SJSA1 (cell line): Measurements from ENCODE around the gene BCKDHA. TPM values are rescaled to one million over a fixed set of nuclear protein-coding genes. Genes with fewer than 3 reads are reported as not detected.
"Not testable (repeated sequence)": the region's sequence is repeated elsewhere in the genome, so short reads cannot be mapped to it uniquely, and the experiment has no call there.

Experiments used
- DNase-seq, 2 experiments: peaks; one replicate each; pipeline ENCODE4 v3.0.0-alpha.2; 2015 to 2020; ENCODE audit warnings: low spot score in 2 of 2, low read depth in 1 of 2
- H3K27ac ChIP-seq: fragments of 250-450 bp; sonication (Bioruptor Pico); 2 replicates; pipeline ENCODE4 v1.5.1; 2020; ENCODE audit warnings: mild to moderate bottlenecking, moderate library complexity
- H3K27me3 ChIP-seq: fragments of 250-450 bp; sonication (Bioruptor Pico); replicated peaks from 2 replicates; pipeline ENCODE4 v1.5.1; 2020; ENCODE audit warnings: mild to moderate bottlenecking, moderate library complexity
- H3K36me3 ChIP-seq: fragments of 250-450 bp; sonication (Bioruptor Pico); 2 replicates; pipeline ENCODE4 v1.5.1; 2020; ENCODE audit warnings: mild to moderate bottlenecking
- H3K4me1 ChIP-seq: fragments of 250-450 bp; sonication (Bioruptor Pico); replicated peaks from 2 replicates; pipeline ENCODE4 v1.6.1; 2021; ENCODE audit warnings: mild to moderate bottlenecking
- H3K4me3 ChIP-seq: fragments of 250-450 bp; sonication (Bioruptor Pico); 2 replicates; pipeline ENCODE4 v1.5.1; 2020; ENCODE audit warnings: mild to moderate bottlenecking
- H3K9me3 ChIP-seq: fragments of 250-450 bp; sonication (Bioruptor Pico); replicated peaks from 2 replicates; pipeline ENCODE4 v1.5.1; 2020; ENCODE audit warnings: mild to moderate bottlenecking
- total RNA-seq: library from RNA; depleted of rRNA; stranded (reverse); fragments of >200 nt; shearing (Covaris generic); gene quantifications from 2 replicates; pipeline ENCODE4 v1.2.3, GENCODE V29; 2014

The BCKDHA gene
- total RNA-seq, 1 experiment from 2014 or later, result 25.5 TPM

- no peak for DNase-seq
- H3K4me3 ChIP-seq, result no peak overlapping the region
Observed at GRCh38 chr19:41431426-41432386, 34.1 kb downstream of the BCKDHA start.

GRCh38 chr19:41433171-41433570, 35.6 kb downstream of the BCKDHA start:
- no peak overlapping the region for H3K4me3 ChIP-seq
- H3K27me3 ChIP-seq, result no peaks in the 10 kb centered on the region
- H3K4me1 ChIP-seq, result no peaks in the 10 kb centered on the region
- H3K9me3 ChIP-seq, result no peaks in the 10 kb centered on the region
- H3K27ac ChIP-seq, result no peak overlapping the region
- H3K36me3 ChIP-seq, result peaks cover 55% of the 10 kb centered on the region
- no peak for DNase-seq

More at GRCh38 chr19:41431426-41432386, 34.1 kb downstream of the BCKDHA start:
- no peaks in the 10 kb centered on the region for H3K27me3 ChIP-seq
- H3K27ac ChIP-seq, result no peak overlapping the region
- H3K4me1 ChIP-seq, result no peaks in the 10 kb centered on the region
- peaks cover 48% of the 10 kb centered on the region for H3K36me3 ChIP-seq
- H3K9me3 ChIP-seq, result no peaks in the 10 kb centered on the region

- no peak for DNase-seq
- no peaks in the 10 kb centered on the region for H3K9me3 ChIP-seq
- no peaks in the 10 kb centered on the region for H3K27me3 ChIP-seq
- H3K36me3 ChIP-seq, result peaks cover 53% of the 10 kb centered on the region
- no peak overlapping the region for H3K4me3 ChIP-seq
- H3K27ac ChIP-seq, result no peak overlapping the region
- no peaks in the 10 kb centered on the region for H3K4me1 ChIP-seq
Observed at GRCh38 chr19:41434450-41434849, 36.8 kb downstream of the BCKDHA start.

- not testable (repeated sequence) for H3K27me3 ChIP-seq, H3K4me1 ChIP-seq, H3K4me3 ChIP-seq, H3K9me3 ChIP-seq, DNase-seq, H3K27ac ChIP-seq
- peaks cover 50% of the 10 kb centered on the region for H3K36me3 ChIP-seq
Observed at GRCh38 chr19:41435376-41435775, 37.8 kb downstream of the BCKDHA start.

GRCh38 chr19:41435936-41436673, 38.5 kb downstream of the BCKDHA start:
- Histone ChIP-seq H3K27me3 (no peaks in the 10 kb centered on the region), H3K4me3 (no peak overlapping the region), H3K4me1 (no peaks in the 10 kb centered on the region), H3K9me3 (no peaks in the 10 kb centered on the region), H3K36me3 (peaks cover 43% of the 10 kb centered on the region), H3K27ac (no peak overlapping the region)
- no peak for DNase-seq

GRCh38 chr19:41436674-41436951, 39.0 kb downstream of the BCKDHA start:
- H3K9me3 ChIP-seq, result no peaks in the 10 kb centered on the region
- no peaks in the 10 kb centered on the region for H3K27me3 ChIP-seq
- no peak overlapping the region for H3K27ac ChIP-seq
- H3K4me1 ChIP-seq, result no peaks in the 10 kb centered on the region
- no peak overlapping the region for H3K4me3 ChIP-seq
- H3K36me3 ChIP-seq, result peaks cover 38% of the 10 kb centered on the region
- DNase-seq, result no peak

- Histone ChIP-seq H3K27ac (no peak overlapping the region), H3K36me3 (peaks cover 27% of the 10 kb centered on the region), H3K4me1 (no peaks in the 10 kb centered on the region), H3K9me3 (no peaks in the 10 kb centered on the region), H3K27me3 (no peaks in the 10 kb centered on the region), H3K4me3 (no peak overlapping the region)
- DNase-seq, result no peak
Observed at GRCh38 chr19:41437944-41438574, 40.4 kb downstream of the BCKDHA start.

- Histone ChIP-seq H3K36me3 (peaks cover 20% of the 10 kb centered on the region), H3K4me1 (no peaks in the 10 kb centered on the region), H3K27ac (peak within 1 kb of the TSS; percentile 90), H3K27me3 (peaks cover 6% of the 10 kb centered on the region), H3K4me3 (peak within 1 kb of the TSS; percentile 78), H3K9me3 (no peaks in the 10 kb centered on the region)
- DNase-seq, result peak; percentile 96 to 99
Observed at GRCh38 chr19:41439441-41440222, 42.0 kb downstream of the BCKDHA start, which contains the start of gene DMAC2. Gene DMAC2, minus strand, starts transcription at chr19:41439912. Its CDS starts 13 bp downstream, at chr19:41439899.

- H3K27me3 ChIP-seq, result peaks cover 14% of the 10 kb centered on the region
- no peak overlapping the region for H3K4me3 ChIP-seq
- H3K4me1 ChIP-seq, result no peaks in the 10 kb centered on the region
- H3K36me3 ChIP-seq, result peaks cover 11% of the 10 kb centered on the region
- H3K9me3 ChIP-seq, result no peaks in the 10 kb centered on the region
- H3K27ac ChIP-seq, result no peak overlapping the region
- DNase-seq, result no peak
Observed at GRCh38 chr19:41441321-41441945, 43.8 kb downstream of the BCKDHA start.

- Histone ChIP-seq H3K9me3 (no peaks in the 10 kb centered on the region), H3K27ac (no peak within 1 kb of the TSS), H3K4me3 (no peak within 1 kb of the TSS), H3K36me3 (peaks cover 6% of the 10 kb centered on the region), H3K4me1 (no peaks in the 10 kb centered on the region), H3K27me3 (peaks cover 14% of the 10 kb centered on the region)
- DNase-seq, result no peak
Observed at GRCh38 chr19:41442473-41443355, 45.1 kb downstream of the BCKDHA start, which contains the start of gene ERICH4. Gene ERICH4, plus strand, starts transcription at chr19:41443156. Its CDS starts 14 bp downstream, at chr19:41443170.

- H3K9me3 ChIP-seq, result no peaks in the 10 kb centered on the region
- DNase-seq, result no peak
- H3K36me3 ChIP-seq, result no peaks in the 10 kb centered on the region
- no peaks in the 10 kb centered on the region for H3K4me1 ChIP-seq
- peaks cover 14% of the 10 kb centered on the region for H3K27me3 ChIP-seq
- no peak overlapping the region for H3K27ac ChIP-seq
- no peak overlapping the region for H3K4me3 ChIP-seq
Observed at GRCh38 chr19:41443813-41444455, 46.3 kb downstream of the BCKDHA start.

GRCh38 chr19:41445575-41445974, 48.0 kb downstream of the BCKDHA start:
- no peak for DNase-seq
- Histone ChIP-seq H3K36me3 (no peaks in the 10 kb centered on the region), H3K4me1 (no peaks in the 10 kb centered on the region), H3K4me3 (no peak overlapping the region), H3K27me3 (peaks cover 18% of the 10 kb centered on the region), H3K9me3 (no peaks in the 10 kb centered on the region), H3K27ac (no peak overlapping the region)
